ENCODE measurements around the gene PTPN14.

GRCh38 chr1:214420833-214421232 is 130.6 kb downstream of the PTPN14 start:
- no peak for TF ChIP-seq GTF2F1 (IDR thresholded peaks at IDR 0.05; ENCODE audit: borderline replicate concordance, low read depth, low read length)
- no peak for TF ChIP-seq CTCF (IDR thresholded peaks at IDR 0.05; ENCODE audit: control extremely low read depth in 1 of 3, insufficient read depth in 1 of 3, low read depth in 1 of 3, low read length in 3 of 3)
